ENCODE data around the gene ATP2B3.

Gene ATP2B3

GRCh38 chrX:153500676-153501280 lies 16.7 kb upstream of the ATP2B3 start:
- H3K9me2 ChIP-seq (replicated peaks; ENCODE audit: low read depth, low read length): no peaks in the 10 kb centered on the region
- no peaks in the 10 kb centered on the region for H3K27me3 ChIP-seq (ENCODE audit: insufficient read depth, low read length, poor library complexity, severe bottlenecking)
- H3K36me3 ChIP-seq (ENCODE audit: insufficient read depth, low read length): no peaks in the 10 kb centered on the region
- no peak overlapping the region for H3K4me3 ChIP-seq (ENCODE audit: low read length, poor library complexity, severe bottlenecking)
- H2AFZ ChIP-seq (ENCODE audit: low read length): no peak overlapping the region
- H3K4me2 ChIP-seq (ENCODE audit: low read depth, low read length, poor library complexity, severe bottlenecking): no peak overlapping the region
- no peaks in the 10 kb centered on the region for H3K79me2 ChIP-seq (ENCODE audit: insufficient read depth, low read length)
- no peak overlapping the region for H3K9ac ChIP-seq (ENCODE audit: low read depth, low read length, poor library complexity, severe bottlenecking)
- no peaks in the 10 kb centered on the region for H3F3A ChIP-seq (ENCODE audit: low read depth)
- no peaks in the 10 kb centered on the region for H3K4me1 ChIP-seq (ENCODE audit: insufficient read depth, low read length, poor library complexity, severe bottlenecking)
- no peaks in the 10 kb centered on the region for H3K9me3 ChIP-seq (ENCODE audit: insufficient read depth, low read depth, low read length)
- H4K20me1 ChIP-seq (ENCODE audit: insufficient read depth, low read length, poor library complexity, severe bottlenecking): no peaks in the 10 kb centered on the region
- TF ChIP-seq EZH2phosphoT487 (IDR thresholded peaks at IDR 0.05; ENCODE audit: borderline replicate concordance): no peak
- TF ChIP-seq, protein P1, sequence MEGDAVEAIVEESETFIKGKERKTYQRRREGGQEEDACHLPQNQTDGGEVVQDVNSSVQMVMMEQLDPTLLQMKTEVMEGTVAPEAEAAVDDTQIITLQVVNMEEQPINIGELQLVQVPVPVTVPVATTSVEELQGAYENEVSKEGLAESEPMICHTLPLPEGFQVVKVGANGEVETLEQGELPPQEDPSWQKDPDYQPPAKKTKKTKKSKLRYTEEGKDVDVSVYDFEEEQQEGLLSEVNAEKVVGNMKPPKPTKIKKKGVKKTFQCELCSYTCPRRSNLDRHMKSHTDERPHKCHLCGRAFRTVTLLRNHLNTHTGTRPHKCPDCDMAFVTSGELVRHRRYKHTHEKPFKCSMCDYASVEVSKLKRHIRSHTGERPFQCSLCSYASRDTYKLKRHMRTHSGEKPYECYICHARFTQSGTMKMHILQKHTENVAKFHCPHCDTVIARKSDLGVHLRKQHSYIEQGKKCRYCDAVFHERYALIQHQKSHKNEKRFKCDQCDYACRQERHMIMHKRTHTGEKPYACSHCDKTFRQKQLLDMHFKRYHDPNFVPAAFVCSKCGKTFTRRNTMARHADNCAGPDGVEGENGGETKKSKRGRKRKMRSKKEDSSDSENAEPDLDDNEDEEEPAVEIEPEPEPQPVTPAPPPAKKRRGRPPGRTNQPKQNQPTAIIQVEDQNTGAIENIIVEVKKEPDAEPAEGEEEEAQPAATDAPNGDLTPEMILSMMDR (conservative IDR thresholded peaks at IDR 0.05; ENCODE audit: low read length): no peak

- H3K4me1 ChIP-seq (ENCODE audit: insufficient read depth, low read length, poor library complexity, severe bottlenecking): no peaks in the 10 kb centered on the region
- H3K4me2 ChIP-seq (ENCODE audit: low read depth, low read length, poor library complexity, severe bottlenecking): no peak overlapping the region
- H2AFZ ChIP-seq (ENCODE audit: low read length): no peak overlapping the region
- no peaks in the 10 kb centered on the region for H3K27me3 ChIP-seq (ENCODE audit: insufficient read depth, low read length, poor library complexity, severe bottlenecking)
- no peaks in the 10 kb centered on the region for H3F3A ChIP-seq (ENCODE audit: low read depth)
- no peaks in the 10 kb centered on the region for H3K79me2 ChIP-seq (ENCODE audit: insufficient read depth, low read length)
- H3K9me2 ChIP-seq (replicated peaks; ENCODE audit: low read depth, low read length): no peaks in the 10 kb centered on the region
- TF ChIP-seq, protein P1 (conservative IDR thresholded peaks at IDR 0.05; ENCODE audit: low read length): no peak
- no peak for TF ChIP-seq EZH2phosphoT487 (IDR thresholded peaks at IDR 0.05; ENCODE audit: borderline replicate concordance)
- H3K9me3 ChIP-seq (ENCODE audit: insufficient read depth, low read depth, low read length): no peaks in the 10 kb centered on the region
- H3K9ac ChIP-seq (ENCODE audit: low read depth, low read length, poor library complexity, severe bottlenecking): no peak overlapping the region
- H3K36me3 ChIP-seq (ENCODE audit: insufficient read depth, low read length): no peaks in the 10 kb centered on the region
- no peak overlapping the region for H3K4me3 ChIP-seq (ENCODE audit: low read length, poor library complexity, severe bottlenecking)
- H4K20me1 ChIP-seq (ENCODE audit: insufficient read depth, low read length, poor library complexity, severe bottlenecking): no peaks in the 10 kb centered on the region
These were observed 15.9 kb upstream of the ATP2B3 start for GRCh38 chrX:153501530-153501929.

DNA sequence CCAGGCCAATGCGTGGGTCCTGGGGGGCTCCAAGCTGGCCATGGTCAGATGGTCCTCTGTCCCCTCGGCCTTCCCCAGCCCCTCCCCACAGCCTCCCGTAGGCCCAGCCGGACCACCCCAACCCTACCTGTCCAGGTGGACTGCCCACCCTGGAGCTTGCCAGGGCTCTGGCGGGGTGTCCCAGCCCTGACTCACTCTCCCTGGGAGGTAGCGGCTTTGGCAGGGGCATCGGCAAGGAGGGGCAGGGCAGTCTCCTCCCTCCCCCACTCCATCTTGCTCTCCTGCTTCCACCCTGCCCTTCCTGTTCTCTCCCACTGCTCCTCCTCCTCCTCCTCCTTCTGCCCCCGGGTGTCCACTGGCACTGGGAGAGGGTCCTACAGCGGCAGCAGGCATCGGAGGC lies 15.3 kb upstream of the ATP2B3 start:
- Histone ChIP-seq H3K4me1 (ENCODE audit: insufficient read depth, low read length, poor library complexity, severe bottlenecking) (no peaks in the 10 kb centered on the region), H3K4me3 (ENCODE audit: low read length, poor library complexity, severe bottlenecking) (no peak overlapping the region), H3K4me2 (ENCODE audit: low read depth, low read length, poor library complexity, severe bottlenecking) (no peak overlapping the region), H4K20me1 (ENCODE audit: insufficient read depth, low read length, poor library complexity, severe bottlenecking) (no peaks in the 10 kb centered on the region), H3K27me3 (ENCODE audit: insufficient read depth, low read length, poor library complexity, severe bottlenecking) (no peaks in the 10 kb centered on the region), H3K9ac (ENCODE audit: low read depth, low read length, poor library complexity, severe bottlenecking) (no peak overlapping the region), H3F3A (ENCODE audit: low read depth) (no peaks in the 10 kb centered on the region), H3K9me3 (ENCODE audit: insufficient read depth, low read depth, low read length) (no peaks in the 10 kb centered on the region), H2AFZ (ENCODE audit: low read length) (no peak overlapping the region), H3K9me2 (replicated peaks; ENCODE audit: low read depth, low read length) (no peaks in the 10 kb centered on the region), H3K36me3 (ENCODE audit: insufficient read depth, low read length) (no peaks in the 10 kb centered on the region), H3K79me2 (ENCODE audit: insufficient read depth, low read length) (no peaks in the 10 kb centered on the region)
- TF ChIP-seq, protein P1 (conservative IDR thresholded peaks at IDR 0.05; ENCODE audit: low read length): no peak
- no peak for TF ChIP-seq EZH2phosphoT487 (IDR thresholded peaks at IDR 0.05; ENCODE audit: borderline replicate concordance)
